SK-N-SH (cell line): ENCODE measurements around the gene ASS1. TPM values are rescaled to one million over a fixed set of nuclear protein-coding genes. Genes with fewer than 3 reads are reported as not detected.

Source experiments
- CTCF ChIA-PET: fragments of 300-600, 350-600 bp; formaldehyde crosslinking; extraction: SDS; loops from one replicate; lab custom pipeline; 2021; lab: Yijun Ruan, JAX
- POLR2A ChIA-PET: fragments of 350-600 bp; sonication (Branson Sonifier 250); formaldehyde crosslinking; extraction: SDS; loops from one replicate; lab custom pipeline; 2020; ENCODE audit warnings: antibody characterized with exemption, inconsistent platforms; lab: Yijun Ruan, JAX
- DNase-seq: peaks from one replicate; pipeline ENCODE4 v3.0.0; 2012
- H2AFZ ChIP-seq: fragments of 200-600 bp; sonication (generic); 2 replicates; pipeline ENCODE4 v1.8.1; 2016; ENCODE audit warnings: antibody characterized with exemption, mild to moderate bottlenecking, low read depth
- H3F3A ChIP-seq: fragments of 200-600 bp; sonication (generic); replicated peaks from 2 replicates; pipeline ENCODE3; 2016; ENCODE audit warnings: antibody characterized with exemption, mild to moderate bottlenecking; ENCODE audit not compliant: insufficient read depth
- H3K27ac ChIP-seq, 2 experiments: fragments of 200-500 bp in 1 of 2; fragments of 200-600 bp in 1 of 2; sonication (Bioruptor generic) in 1 of 2; sonication (generic), shearing (Covaris generic) in 1 of 2; 2 replicates each; pipeline versions ENCODE4 v1.5.1 to v1.6.1; 2014 to 2016; ENCODE audit warnings: low read depth in 2 of 2, inconsistent platforms in 1 of 2, low read length in 1 of 2, mild to moderate bottlenecking in 1 of 2, mixed read lengths in 1 of 2
- H3K27me3 ChIP-seq: fragments of 200-600 bp; sonication (generic), shearing (Covaris generic); 2 replicates; pipeline ENCODE4 v1.6.1; 2016; ENCODE audit warnings: mixed run types; ENCODE audit not compliant: insufficient read depth
- H3K36me3 ChIP-seq, 2 experiments: fragments of 200-500 bp in 1 of 2; fragments of 200-600 bp in 1 of 2; sonication (Bioruptor generic) in 1 of 2; sonication (generic) in 1 of 2; replicated peaks in 1 of 2; 2 replicates each; pipeline versions ENCODE3 to v1.5.1; 2014 to 2016; ENCODE audit warnings: low read length in 1 of 2, mild to moderate bottlenecking in 1 of 2; ENCODE audit not compliant: insufficient read depth in 2 of 2, control insufficient read depth in 1 of 2
- H3K4me1 ChIP-seq, 2 experiments: fragments of 200-500 bp in 1 of 2; fragments of 200-600 bp in 1 of 2; sonication (Bioruptor generic) in 1 of 2; sonication (generic), shearing (Covaris generic) in 1 of 2; 2 replicates each; pipeline versions ENCODE4 v1.5.1 to v1.6.1; 2014 to 2016; ENCODE audit warnings: low read depth in 1 of 2, low read length in 1 of 2, mixed run types in 1 of 2; ENCODE audit not compliant: insufficient read depth in 2 of 2, control insufficient read depth in 1 of 2
- H3K4me2 ChIP-seq: fragments of 200-600 bp; sonication (generic), shearing (Covaris generic); 2 replicates; pipeline ENCODE4 v1.6.1; 2017; ENCODE audit warnings: mixed run types
- H3K4me3 ChIP-seq, 2 experiments: fragments of 200-500 bp in 1 of 2; fragments of 200-600 bp in 1 of 2; sonication (Bioruptor generic) in 1 of 2; sonication (generic), shearing (Covaris generic) in 1 of 2; 2 replicates each; pipeline versions ENCODE4 v1.5.1 to v1.8.1; 2014 to 2016; ENCODE audit warnings: low read depth in 2 of 2, inconsistent platforms in 1 of 2, low read length in 1 of 2, mild to moderate bottlenecking in 1 of 2, mixed read lengths in 1 of 2, moderate library complexity in 1 of 2
- H3K79me2 ChIP-seq: fragments of 200-600 bp; sonication (generic); 2 replicates; pipeline ENCODE4 v1.8.1; 2017; ENCODE audit warnings: mild to moderate bottlenecking; ENCODE audit not compliant: insufficient read depth
- H3K9ac ChIP-seq: fragments of 200-600 bp; sonication (generic); 2 replicates; pipeline ENCODE4 v1.6.1; 2017; ENCODE audit warnings: mixed run types
- H3K9me2 ChIP-seq: fragments of 200-600 bp; sonication (generic); 2 replicates; pipeline ENCODE4 v1.6.1; 2017; ENCODE audit warnings: mixed run types
- H3K9me3 ChIP-seq: fragments of 200-600 bp; sonication (generic); 2 replicates; pipeline ENCODE4 v1.6.1; 2017; ENCODE audit warnings: mixed run types, mild to moderate bottlenecking, moderate library complexity
- H4K20me1 ChIP-seq: fragments of 200-600 bp; sonication (generic); 2 replicates; pipeline ENCODE4 v1.6.1; 2017; ENCODE audit warnings: mild to moderate bottlenecking, mixed run types; ENCODE audit not compliant: insufficient read depth
- EP300 ChIP-seq, 2 experiments: IDR thresholded peaks; 2 replicates each; pipeline versions ENCODE4 v1.4.0 to v1.6.1; 2012; ENCODE audit warnings: borderline replicate concordance in 1 of 2, low read depth in 1 of 2, low read length in 1 of 2
- EZH2phosphoT487 ChIP-seq: fragments of 200-600 bp; sonication (generic); IDR thresholded peaks from 2 replicates; pipeline ENCODE4 v1.6.1; 2017; ENCODE audit warnings: low read depth, mixed run types, mild to moderate bottlenecking, antibody characterized with exemption, moderate library complexity, borderline replicate concordance
- NFIC ChIP-seq: IDR thresholded peaks from 2 replicates; pipeline ENCODE4 v1.4.0; 2012; ENCODE audit warnings: borderline replicate concordance
- NRF1 ChIP-seq: IDR thresholded peaks from 2 replicates; pipeline ENCODE4 v1.6.1; 2012; ENCODE audit warnings: low read depth, mild to moderate bottlenecking, low read length
- RFX5 ChIP-seq: IDR thresholded peaks from 2 replicates; pipeline ENCODE4 v1.6.1; 2012; ENCODE audit warnings: mild to moderate bottlenecking, improper control_type of control experiment, low read length
- SIN3A ChIP-seq: IDR thresholded peaks from 2 replicates; pipeline ENCODE4 v1.6.1; 2012; ENCODE audit warnings: low read depth, mild to moderate bottlenecking, low read length, moderate library complexity, borderline replicate concordance
- SMC3 ChIP-seq: IDR thresholded peaks from 2 replicates; pipeline ENCODE4 v1.6.1; 2012; ENCODE audit warnings: low read depth, low read length, improper control_type of control experiment
- TCF12 ChIP-seq: IDR thresholded peaks from 2 replicates; pipeline ENCODE4 v1.4.0; 2012
- TEAD4 ChIP-seq: IDR thresholded peaks from 2 replicates; pipeline ENCODE4 v1.4.0; 2012; ENCODE audit warnings: mild to moderate bottlenecking, borderline replicate concordance; ENCODE audit not compliant: insufficient read depth
- WGBS: methylation state at CpG from one replicate; pipeline ENCODE4 v1.1.6; 2017; ENCODE audit warnings: low lambda C conversion rate; 5-methylcytosine and 5-hydroxymethylcytosine counted together
- polyA plus RNA-seq, 3 experiments: library from polyadenylated mRNA; depleted of rRNA; stranded (reverse); fragments of >200 nt; gene quantifications; 2 replicates each; pipeline ENCODE4 v1.2.3, GENCODE V29; 2012
- TF ChIP-seq, protein P1 (sequence below): IDR thresholded peaks from 2 replicates; pipeline ENCODE4 v1.4.0; 2012; ENCODE audit warnings: low read depth, borderline replicate concordance
- TF ChIP-seq, protein P2 (sequence below): fragments of 200-600 bp; sonication (generic); IDR thresholded peaks from 2 replicates; pipeline ENCODE4 v1.6.1; 2017; ENCODE audit warnings: antibody characterized with exemption, mild to moderate bottlenecking, moderate library complexity
- TF ChIP-seq, protein P3 (sequence below): IDR thresholded peaks from 2 replicates; pipeline ENCODE4; 2012

The ASS1 gene
- polyA plus RNA-seq, 1 of the 3 experiments (the other 2 are of a cell fraction): 0.59 TPM

DNA sequence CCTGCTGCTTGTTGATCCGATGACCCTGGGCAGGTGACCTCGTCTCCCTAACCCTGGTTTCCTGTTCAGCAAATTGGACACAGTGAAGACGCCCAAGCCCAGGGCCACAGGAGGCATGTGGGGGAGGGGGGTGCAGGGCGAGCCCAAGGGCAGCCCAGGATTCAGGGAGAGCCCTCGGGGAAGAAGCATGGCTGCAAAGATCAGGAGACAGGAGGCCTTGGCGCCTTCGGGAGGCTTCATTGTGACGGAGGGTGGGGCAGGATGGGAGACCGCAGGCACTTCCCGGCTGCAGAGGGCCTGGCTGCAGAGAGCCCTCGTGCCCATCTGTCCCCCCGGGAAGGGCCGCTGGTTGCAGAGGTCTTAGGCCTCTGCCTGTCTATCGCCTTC is 6.2 kb downstream of the ASS1 start (continued):
- TF ChIP-seq, protein P1, sequence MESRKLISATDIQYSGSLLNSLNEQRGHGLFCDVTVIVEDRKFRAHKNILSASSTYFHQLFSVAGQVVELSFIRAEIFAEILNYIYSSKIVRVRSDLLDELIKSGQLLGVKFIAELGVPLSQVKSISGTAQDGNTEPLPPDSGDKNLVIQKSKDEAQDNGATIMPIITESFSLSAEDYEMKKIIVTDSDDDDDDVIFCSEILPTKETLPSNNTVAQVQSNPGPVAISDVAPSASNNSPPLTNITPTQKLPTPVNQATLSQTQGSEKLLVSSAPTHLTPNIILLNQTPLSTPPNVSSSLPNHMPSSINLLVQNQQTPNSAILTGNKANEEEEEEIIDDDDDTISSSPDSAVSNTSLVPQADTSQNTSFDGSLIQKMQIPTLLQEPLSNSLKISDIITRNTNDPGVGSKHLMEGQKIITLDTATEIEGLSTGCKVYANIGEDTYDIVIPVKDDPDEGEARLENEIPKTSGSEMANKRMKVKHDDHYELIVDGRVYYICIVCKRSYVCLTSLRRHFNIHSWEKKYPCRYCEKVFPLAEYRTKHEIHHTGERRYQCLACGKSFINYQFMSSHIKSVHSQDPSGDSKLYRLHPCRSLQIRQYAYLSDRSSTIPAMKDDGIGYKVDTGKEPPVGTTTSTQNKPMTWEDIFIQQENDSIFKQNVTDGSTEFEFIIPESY: no peak

DNA sequence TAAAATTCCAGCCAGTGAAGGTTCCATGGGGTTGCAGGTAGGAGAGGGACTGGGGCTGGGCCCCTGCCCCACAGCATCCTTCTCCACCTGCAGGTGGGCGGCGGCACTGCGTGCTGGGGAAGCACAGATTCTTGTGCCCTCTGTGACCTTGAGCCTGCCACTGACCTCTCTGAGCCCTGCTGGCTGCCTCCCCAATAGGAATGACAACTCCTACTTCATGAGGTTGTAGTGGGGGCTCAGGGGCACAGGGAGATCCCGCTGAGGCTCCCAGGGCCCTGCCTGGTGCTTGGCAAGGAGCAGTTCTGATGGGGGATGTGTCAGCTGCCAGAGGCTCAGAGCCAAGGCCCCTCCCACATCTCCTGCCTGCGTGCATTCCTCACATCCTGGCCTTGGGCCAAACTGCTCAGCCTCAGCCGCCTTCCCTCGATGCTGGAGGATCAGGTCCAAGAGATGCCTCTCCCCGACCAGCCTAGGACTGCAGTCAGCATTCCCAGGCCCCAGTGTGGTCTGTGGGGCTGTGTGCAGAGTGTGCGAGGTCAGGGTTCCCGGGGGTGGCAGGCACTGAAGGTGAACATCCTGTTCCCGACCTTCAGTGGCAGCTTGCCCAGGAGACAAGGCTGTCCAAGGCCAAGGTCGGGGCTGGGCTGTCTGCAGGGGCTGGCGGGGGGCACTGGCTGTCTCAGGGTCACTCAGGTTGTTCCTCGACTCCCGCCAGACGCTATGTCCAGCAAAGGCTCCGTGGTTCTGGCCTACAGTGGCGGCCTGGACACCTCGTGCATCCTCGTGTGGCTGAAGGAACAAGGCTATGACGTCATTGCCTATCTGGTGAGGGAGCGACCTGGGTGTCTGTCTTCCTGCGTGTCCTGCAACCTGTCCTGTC is 7.0 kb downstream of the ASS1 start:
- Histone ChIP-seq H3K79me2 (no peaks in the 10 kb centered on the region), H3F3A (no peaks in the 10 kb centered on the region), H3K4me2 (peak overlapping the region; percentile 34; the same call in 1 of the 2 replicates), H4K20me1 (no peaks in the 10 kb centered on the region), H3K4me1 (peaks cover 19 to 75% of the 10 kb centered on the region in 2 experiments; a peak in 3 of 4 replicates), H3K27me3 (no peaks in the 10 kb centered on the region), H2AFZ (no peak overlapping the region), H3K4me3 (no peak overlapping the region), H3K9ac (no peak overlapping the region), H3K36me3 (no peaks in the 10 kb centered on the region), H3K27ac (peak overlapping the region in 1 of 2 experiments; percentile 96; a peak in 2 of 4 replicates), H3K9me3 (no peaks in the 10 kb centered on the region), H3K9me2 (no peaks in the 10 kb centered on the region)
- DNase-seq: peak; percentile 81
- 50% methylated on average over 2 of the region's 23 CpGs for WGBS
- ChIA-PET POLR2A (no interaction called here), CTCF (interaction anchor here (0.6 to 3.1 kb wide), 10 partner anchors 9 to 242 kb away, joined by 3 to 15 read pairs (median 3); partner anchors contain the start of gene EXOSC2)
- TF ChIP-seq, protein P2, sequence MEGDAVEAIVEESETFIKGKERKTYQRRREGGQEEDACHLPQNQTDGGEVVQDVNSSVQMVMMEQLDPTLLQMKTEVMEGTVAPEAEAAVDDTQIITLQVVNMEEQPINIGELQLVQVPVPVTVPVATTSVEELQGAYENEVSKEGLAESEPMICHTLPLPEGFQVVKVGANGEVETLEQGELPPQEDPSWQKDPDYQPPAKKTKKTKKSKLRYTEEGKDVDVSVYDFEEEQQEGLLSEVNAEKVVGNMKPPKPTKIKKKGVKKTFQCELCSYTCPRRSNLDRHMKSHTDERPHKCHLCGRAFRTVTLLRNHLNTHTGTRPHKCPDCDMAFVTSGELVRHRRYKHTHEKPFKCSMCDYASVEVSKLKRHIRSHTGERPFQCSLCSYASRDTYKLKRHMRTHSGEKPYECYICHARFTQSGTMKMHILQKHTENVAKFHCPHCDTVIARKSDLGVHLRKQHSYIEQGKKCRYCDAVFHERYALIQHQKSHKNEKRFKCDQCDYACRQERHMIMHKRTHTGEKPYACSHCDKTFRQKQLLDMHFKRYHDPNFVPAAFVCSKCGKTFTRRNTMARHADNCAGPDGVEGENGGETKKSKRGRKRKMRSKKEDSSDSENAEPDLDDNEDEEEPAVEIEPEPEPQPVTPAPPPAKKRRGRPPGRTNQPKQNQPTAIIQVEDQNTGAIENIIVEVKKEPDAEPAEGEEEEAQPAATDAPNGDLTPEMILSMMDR: peak; percentile 63
- TF ChIP-seq RFX5 (no peak), TCF12 (peak; percentile 51; the same call in 1 of the 2 replicates), TEAD4 (no peak; the same call in 1 of the 2 replicates), EZH2phosphoT487 (no peak), SIN3A (no peak), EP300 (IDR thresholded peaks at IDR 0.05; ENCODE audit: borderline replicate concordance in 1 of 2, low read depth in 1 of 2, low read length in 1 of 2) (no peak), NFIC (peak; percentile 98), NRF1 (no peak), SMC3 (0 out of 2 replicates have a peak, but pooled peaks have one; percentile 3)
- TF ChIP-seq, protein P3, sequence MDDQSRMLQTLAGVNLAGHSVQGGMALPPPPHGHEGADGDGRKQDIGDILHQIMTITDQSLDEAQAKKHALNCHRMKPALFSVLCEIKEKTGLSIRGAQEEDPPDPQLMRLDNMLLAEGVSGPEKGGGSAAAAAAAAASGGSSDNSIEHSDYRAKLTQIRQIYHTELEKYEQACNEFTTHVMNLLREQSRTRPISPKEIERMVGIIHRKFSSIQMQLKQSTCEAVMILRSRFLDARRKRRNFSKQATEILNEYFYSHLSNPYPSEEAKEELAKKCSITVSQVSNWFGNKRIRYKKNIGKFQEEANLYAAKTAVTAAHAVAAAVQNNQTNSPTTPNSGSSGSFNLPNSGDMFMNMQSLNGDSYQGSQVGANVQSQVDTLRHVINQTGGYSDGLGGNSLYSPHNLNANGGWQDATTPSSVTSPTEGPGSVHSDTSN: no peak; the same call in 1 of the 2 replicates
- TF ChIP-seq, all 33 proteins: peak for 4
